Spleen (tissue), 11 donors: ENCODE data around the gene MAP4K4. TPM values are rescaled to one million over a fixed set of nuclear protein-coding genes. Genes with fewer than 3 reads are reported as not detected.

Experiments
- DNase-seq: peaks from one replicate; pipeline ENCODE4 v3.0.0-alpha.2; 2020
- H3K27ac ChIP-seq, 8 donors: fragments of 200-600 bp; sonication (generic) in 7 of 8; 1 replicate in 4 of 8; 2 replicates in 4 of 8; pipeline versions ENCODE4 v1.5.0 to v1.8.0; 2016 to 2021; ENCODE audit warnings: inconsistent platforms in 4 of 8, mild to moderate bottlenecking in 4 of 8, moderate library complexity in 1 of 8
- H3K27me3 ChIP-seq, 7 donors: fragments of 200-600 bp; sonication (generic) in 6 of 7; replicated peaks in 1 of 7; 1 replicate in 4 of 7; 2 replicates in 3 of 7; pipeline versions ENCODE4 v1.5.0 to v1.8.0; 2016 to 2021; ENCODE audit warnings: inconsistent platforms in 3 of 7, mild to moderate bottlenecking in 1 of 7
- H3K36me3 ChIP-seq, 6 donors: fragments of 200-600 bp; sonication (generic) in 5 of 6; 1 replicate in 4 of 6; 2 replicates in 2 of 6; pipeline versions ENCODE4 v1.5.0 to v1.8.0; 2016 to 2021; ENCODE audit warnings: inconsistent platforms in 2 of 6
- H3K4me1 ChIP-seq, 6 donors: fragments of 200-600 bp; sonication (generic) in 5 of 6; 1 replicate in 3 of 6; 2 replicates in 3 of 6; pipeline versions ENCODE4 v1.5.0 to v1.8.0; 2016 to 2021; ENCODE audit warnings: inconsistent platforms in 3 of 6
- H3K4me3 ChIP-seq, 8 donors: fragments of 200-600 bp; sonication (generic) in 7 of 8; 1 replicate in 4 of 8; 2 replicates in 4 of 8; pipeline versions ENCODE4 v1.5.0 to v1.8.0; 2016 to 2021; ENCODE audit warnings: inconsistent platforms in 4 of 8, mild to moderate bottlenecking in 4 of 8, moderate library complexity in 2 of 8
- H3K9me3 ChIP-seq, 8 donors: fragments of 200-600 bp; sonication (generic) in 7 of 8; 1 replicate in 4 of 8; 2 replicates in 4 of 8; pipeline versions ENCODE4 v1.5.0 to v1.8.0; 2016 to 2021; ENCODE audit warnings: inconsistent platforms in 4 of 8
- POLR2A ChIP-seq, 3 donors: fragments of 450-650 bp; IDR thresholded peaks; one replicate each; pipeline ENCODE4 v1.5.1; 2017; ENCODE audit warnings: antibody characterized with exemption in 3 of 3, mild to moderate bottlenecking in 1 of 3
- POLR2AphosphoS5 ChIP-seq, 3 donors: sonication (generic); formaldehyde crosslinking; IDR thresholded peaks; one replicate each; pipeline ENCODE4 v1.5.1; 2017; ENCODE audit warnings: antibody characterized with exemption in 3 of 3
- WGBS, 5 donors: extraction: QIAGEN DNeasy Blood & Tissue Kit in 3 of 5; methylation state at CpG; one replicate each; pipeline versions ENCODE4 v1.1.5 to v1.1.7; 2013 to 2018; 5-methylcytosine and 5-hydroxymethylcytosine counted together
- intact Hi-C: fragments of 100-400 bp; cut with DNase I; formaldehyde crosslinking; loops from one replicate; pipeline ENCODE4 v1.15.0; 2023; ENCODE audit warnings: low total_unique reads
- polyA plus RNA-seq, 3 donors: library from polyadenylated mRNA; stranded (reverse); fragments of 200-250 nt; gene quantifications; one replicate each; pipeline ENCODE4 v1.2.1, GENCODE V29; 2013
- total RNA-seq, 7 donors: library from RNA; depleted of rRNA in 3 of 7; stranded (reverse); fragments of >200 nt in 3 of 7; fragmentation: NEBNext Ultra II Directional in 4 of 7; extraction: Animal tissue kit (Norgen Biotek cat#: 25700) in 4 of 7; gene quantifications; one replicate each; pipeline versions ENCODE4 v1.1.0 to v1.2.1, GENCODE V29; 2016 to 2021
- TF ChIP-seq, protein P1 (sequence below), 11 experiments: fragments of 200-600 bp in 7 of 11; fragments of 450-650 bp in 4 of 11; sonication (generic) in 4 of 11; IDR thresholded peaks in 8 of 11; conservative IDR thresholded peaks in 3 of 11; 1 replicate in 7 of 11; 2 replicates in 4 of 11; pipeline versions ENCODE4 v1.4.0 to v1.8.0; 2016 to 2021; ENCODE audit warnings: antibody characterized with exemption in 11 of 11, inconsistent platforms in 4 of 11, mild to moderate bottlenecking in 1 of 11
- donor health status: healthy with polysubstance abuse.
- donor health status: DM: no; HTN: no; CAD: no; lungs with moderate emphysema.
- donor health status: DM: no; HTN: no; CAD: no.
- donor health status: Bipolar disorder and iron deficiency.
- donor health status: healthy.
- donor health status: DM: no; HTN: no; CAD: no.
- donor health status: DM: yes; HTN: yes; CAD: no.

Gene MAP4K4
- total and polyA plus RNA-seq, 10 donors, result 16.7 to 108 (median 71.7) TPM

- DNase-seq, result no peak
- TF ChIP-seq POLR2A (IDR thresholded peaks at IDR 0.05), result no peak
- no peak for TF ChIP-seq POLR2AphosphoS5 (IDR thresholded peaks at IDR 0.05)
- TF ChIP-seq, protein P1, sequence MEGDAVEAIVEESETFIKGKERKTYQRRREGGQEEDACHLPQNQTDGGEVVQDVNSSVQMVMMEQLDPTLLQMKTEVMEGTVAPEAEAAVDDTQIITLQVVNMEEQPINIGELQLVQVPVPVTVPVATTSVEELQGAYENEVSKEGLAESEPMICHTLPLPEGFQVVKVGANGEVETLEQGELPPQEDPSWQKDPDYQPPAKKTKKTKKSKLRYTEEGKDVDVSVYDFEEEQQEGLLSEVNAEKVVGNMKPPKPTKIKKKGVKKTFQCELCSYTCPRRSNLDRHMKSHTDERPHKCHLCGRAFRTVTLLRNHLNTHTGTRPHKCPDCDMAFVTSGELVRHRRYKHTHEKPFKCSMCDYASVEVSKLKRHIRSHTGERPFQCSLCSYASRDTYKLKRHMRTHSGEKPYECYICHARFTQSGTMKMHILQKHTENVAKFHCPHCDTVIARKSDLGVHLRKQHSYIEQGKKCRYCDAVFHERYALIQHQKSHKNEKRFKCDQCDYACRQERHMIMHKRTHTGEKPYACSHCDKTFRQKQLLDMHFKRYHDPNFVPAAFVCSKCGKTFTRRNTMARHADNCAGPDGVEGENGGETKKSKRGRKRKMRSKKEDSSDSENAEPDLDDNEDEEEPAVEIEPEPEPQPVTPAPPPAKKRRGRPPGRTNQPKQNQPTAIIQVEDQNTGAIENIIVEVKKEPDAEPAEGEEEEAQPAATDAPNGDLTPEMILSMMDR (IDR thresholded peaks at IDR 0.05 in 8 of 11, conservative IDR thresholded peaks at IDR 0.05 in 3 of 11), result no peak
- WGBS, 5 donors, result 98 to 100% (median 100%) methylated on average over 3 of the region's 3 CpGs
- Histone ChIP-seq H3K36me3 (peaks cover 0 to 3% (median 0%) of the 10 kb centered on the region in 6 donors), H3K27ac (no peak overlapping the region), H3K4me1 (peaks cover 14 to 82% (median 32%) of the 10 kb centered on the region in 6 donors), H3K4me3 (no peak overlapping the region), H3K27me3 (no peaks in the 10 kb centered on the region), H3K9me3 (no peaks in the 10 kb centered on the region)
- intact Hi-C loops, result no loop called here
These were observed 104.0 kb downstream of the MAP4K4 start for GRCh38 chr2:101801496-101801895.

DNA sequence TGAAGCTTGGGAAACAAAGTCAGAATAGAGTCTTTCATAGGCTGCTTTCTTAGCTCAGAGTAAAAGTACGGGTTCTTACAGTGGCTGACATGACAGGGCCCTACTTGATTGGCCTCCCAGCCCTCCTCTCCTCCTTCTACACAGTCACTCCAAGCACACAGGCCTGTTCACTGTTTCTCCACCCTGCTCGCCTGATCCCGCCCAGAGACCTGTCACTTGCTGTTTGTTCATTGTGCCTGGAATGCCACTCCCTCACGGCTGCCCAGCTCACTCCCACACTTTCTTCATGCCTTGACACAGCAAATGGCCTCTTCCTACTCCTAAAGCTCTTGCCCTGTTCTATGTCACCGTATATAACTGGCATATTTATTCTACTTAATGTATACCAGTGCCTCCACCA is 104.8 kb downstream of the MAP4K4 start:
- H3K36me3 ChIP-seq, result peaks cover 0 to 3% (median 0%) of the 10 kb centered on the region in 6 donors
- H3K4me1 ChIP-seq, result peaks cover 21 to 82% (median 34%) of the 10 kb centered on the region in 6 donors
- H3K27ac ChIP-seq, result no peak overlapping the region
- no peaks in the 10 kb centered on the region for H3K27me3 ChIP-seq
- WGBS, 5 donors, result 91 to 97% (median 94%) methylated on average over 5 of the region's 5 CpGs
- DNase-seq, result no peak
- H3K4me3 ChIP-seq, result no peak overlapping the region
- TF ChIP-seq, protein P1 (IDR thresholded peaks at IDR 0.05 in 8 of 11, conservative IDR thresholded peaks at IDR 0.05 in 3 of 11), result no peak
- TF ChIP-seq POLR2AphosphoS5 (IDR thresholded peaks at IDR 0.05), result no peak
- TF ChIP-seq POLR2A (IDR thresholded peaks at IDR 0.05), result no peak
- no peaks in the 10 kb centered on the region for H3K9me3 ChIP-seq
- intact Hi-C loops, result no loop called here

DNA sequence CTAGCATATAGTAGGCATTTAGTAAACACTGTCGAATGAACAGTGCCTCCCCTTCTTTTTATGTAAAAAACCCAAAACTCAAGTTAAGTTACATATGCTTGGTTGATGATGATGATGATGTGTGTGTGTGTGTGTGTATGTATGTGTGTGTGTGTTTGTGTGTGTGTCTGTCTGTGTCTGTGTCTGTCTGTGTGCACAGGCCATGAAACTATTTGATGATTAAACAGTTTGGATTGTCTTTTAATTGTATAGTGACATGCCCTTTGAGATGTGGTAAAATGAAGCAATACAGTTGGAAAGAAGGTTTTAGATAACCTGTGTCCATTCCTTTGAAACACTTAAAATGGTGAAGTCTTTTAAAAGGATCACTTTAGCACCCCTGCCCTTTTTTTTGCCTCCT is 105.6 kb downstream of the MAP4K4 start:
- H3K4me3 ChIP-seq, result no peak overlapping the region
- TF ChIP-seq, protein P1 (IDR thresholded peaks at IDR 0.05 in 8 of 11, conservative IDR thresholded peaks at IDR 0.05 in 3 of 11), result no peak
- TF ChIP-seq POLR2AphosphoS5 (IDR thresholded peaks at IDR 0.05) (no peak), POLR2A (IDR thresholded peaks at IDR 0.05) (no peak)
- no peak for DNase-seq
- H3K9me3 ChIP-seq, result no peaks in the 10 kb centered on the region
- whole genome bisulfite sequencing, 5 donors, result 90 to 100% (median 92%) methylated on average over 1 of the region's 1 CpG
- intact Hi-C loops, result no loop called here
- H3K4me1 ChIP-seq, result peaks cover 21 to 85% (median 36%) of the 10 kb centered on the region in 6 donors
- peaks cover 0 to 3% (median 0%) of the 10 kb centered on the region in 6 donors for H3K36me3 ChIP-seq
- H3K27me3 ChIP-seq, result no peaks in the 10 kb centered on the region
- H3K27ac ChIP-seq, result no peak overlapping the region

DNA sequence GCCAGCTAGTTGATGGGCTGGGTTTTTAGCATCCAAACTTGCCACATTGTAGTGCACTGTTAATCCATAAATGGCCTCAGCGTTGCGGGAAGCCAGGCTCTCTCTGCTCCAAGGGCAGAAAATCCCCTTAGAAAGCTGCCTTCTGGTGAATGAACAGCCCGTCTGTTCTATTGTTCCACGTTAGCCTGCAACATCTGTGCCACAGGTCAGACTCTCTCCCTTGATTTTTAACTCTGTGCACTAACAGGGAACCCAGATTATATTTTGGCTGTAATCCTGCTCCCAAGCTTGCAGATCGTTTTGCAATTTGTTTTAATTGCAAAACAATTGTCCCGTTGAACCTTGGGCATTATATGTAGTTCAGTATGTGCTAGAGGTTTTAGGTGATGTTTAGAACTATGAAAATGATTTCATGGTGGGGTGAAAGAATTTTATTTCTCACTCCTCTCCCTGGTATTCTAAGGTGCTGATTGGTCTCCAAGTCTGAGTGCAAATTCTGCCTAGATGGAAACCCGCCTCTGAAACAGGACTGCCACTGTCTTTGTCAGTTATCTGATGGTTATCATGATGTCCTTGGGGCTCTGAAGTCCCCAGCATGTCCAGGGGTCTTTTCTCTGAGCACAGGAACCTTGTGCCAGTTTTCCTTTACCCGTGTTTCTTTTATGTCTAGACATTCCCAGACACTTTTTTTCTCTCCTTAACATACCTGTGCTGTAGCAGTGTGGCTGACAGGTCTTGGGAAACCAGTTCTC is 106.6 kb downstream of the MAP4K4 start:
- intact Hi-C loops, result no loop called here
- no peaks in the 10 kb centered on the region for H3K27me3 ChIP-seq
- no peak overlapping the region for H3K4me3 ChIP-seq
- no peaks in the 10 kb centered on the region for H3K9me3 ChIP-seq
- peaks cover 21 to 85% (median 36%) of the 10 kb centered on the region in 6 donors for H3K4me1 ChIP-seq
- no peak overlapping the region for H3K27ac ChIP-seq
- H3K36me3 ChIP-seq, result peaks cover 0 to 4% (median 0%) of the 10 kb centered on the region in 6 donors
- no peak for DNase-seq
- TF ChIP-seq POLR2AphosphoS5 (IDR thresholded peaks at IDR 0.05) (no peak), POLR2A (IDR thresholded peaks at IDR 0.05) (no peak)
- TF ChIP-seq, protein P1 (IDR thresholded peaks at IDR 0.05 in 8 of 11, conservative IDR thresholded peaks at IDR 0.05 in 3 of 11), result no peak
- 67 to 80% (median 76%) methylated on average over 8 of the region's 8 CpGs for WGBS, 5 donors
